GM23338 (cell line): Measurements from ENCODE around the gene TENT5C. TPM values are rescaled to one million over a fixed set of nuclear protein-coding genes. Genes with fewer than 3 reads are reported as not detected.

Experiments
- ATAC-seq: fragments of 200-7000 bp; cut with Tn5 transposase; 3 replicates; pipeline ENCODE4 v1.9.1; 2020
- DNase-seq: peaks from one replicate; pipeline ENCODE4 v3.0.0-alpha.2; 2015; ENCODE audit warnings: low spot score
- H2AFZ ChIP-seq: fragments of 200-600 bp; sonication (generic); 2 replicates; pipeline ENCODE4 v1.8.0; 2016; ENCODE audit warnings: antibody characterized with exemption, mild to moderate bottlenecking, moderate library complexity
- H3F3A ChIP-seq: fragments of 200-600 bp; sonication (generic); replicated peaks from 2 replicates; pipeline ENCODE4 v1.8.0; 2017; ENCODE audit warnings: antibody characterized with exemption, mixed run types, low read depth
- H3K27ac ChIP-seq: fragments of 200-600 bp; sonication (generic); 2 replicates; pipeline ENCODE4 v1.6.1; 2016; ENCODE audit warnings: low read depth
- H3K27me3 ChIP-seq: fragments of 200-600 bp; sonication (generic); 2 replicates; pipeline ENCODE4 v1.8.0; 2016; ENCODE audit warnings: mild to moderate bottlenecking, mixed run types, moderate library complexity; ENCODE audit not compliant: insufficient read depth
- H3K36me3 ChIP-seq: fragments of 200-600 bp; sonication (generic); 2 replicates; pipeline ENCODE4 v1.8.0; 2016; ENCODE audit warnings: mild to moderate bottlenecking; ENCODE audit not compliant: insufficient read depth
- H3K4me1 ChIP-seq: fragments of 200-600 bp; sonication (generic); 2 replicates; pipeline ENCODE4 v1.8.0; 2016; ENCODE audit warnings: mild to moderate bottlenecking, moderate library complexity; ENCODE audit not compliant: insufficient read depth
- H3K4me2 ChIP-seq: fragments of 200-600 bp; sonication (generic); 2 replicates; pipeline ENCODE4 v1.7.1; 2017; ENCODE audit warnings: mixed run types
- H3K4me3 ChIP-seq: fragments of 200-600 bp; sonication (generic); 2 replicates; pipeline ENCODE4 v1.6.1; 2016; ENCODE audit warnings: mixed run types
- H3K79me2 ChIP-seq: fragments of 200-600 bp; sonication (generic); replicated peaks from 2 replicates; pipeline ENCODE4 v1.8.0; 2017; ENCODE audit warnings: mild to moderate bottlenecking; ENCODE audit not compliant: insufficient read depth
- H3K9me2 ChIP-seq: fragments of 200-600 bp; sonication (generic); 2 replicates; pipeline ENCODE4 v1.8.0; 2017; ENCODE audit not compliant: insufficient read depth
- H4K20me1 ChIP-seq: fragments of 200-600 bp; sonication (generic); replicated peaks from 2 replicates; pipeline ENCODE4 v1.8.0; 2017; ENCODE audit warnings: mild to moderate bottlenecking; ENCODE audit not compliant: insufficient read depth
- H3K27ac Mint-ChIP-seq: 2 replicates; pipeline ENCODE4 v1.8.0; 2020; ENCODE audit warnings: inconsistent platforms, mild to moderate bottlenecking, moderate library complexity, mixed read lengths
- H3K27me3 Mint-ChIP-seq: 3 replicates; pipeline ENCODE4 v1.8.0; 2022; ENCODE audit warnings: low read depth, mild to moderate bottlenecking, moderate library complexity, mixed read lengths, inconsistent platforms; ENCODE audit not compliant: insufficient read depth, poor library complexity
- H3K36me3 Mint-ChIP-seq: 3 replicates; pipeline ENCODE4 v1.8.0; 2021; ENCODE audit warnings: low read depth, mild to moderate bottlenecking, inconsistent platforms, moderate library complexity, mixed read lengths
- H3K4me1 Mint-ChIP-seq: 3 replicates; pipeline ENCODE4 v1.8.0; 2020; ENCODE audit warnings: mild to moderate bottlenecking, inconsistent platforms, mixed read lengths
- H3K4me3 Mint-ChIP-seq: 3 replicates; pipeline ENCODE4 v1.8.0; 2021; ENCODE audit warnings: moderate library complexity, mild to moderate bottlenecking, inconsistent platforms, mixed read lengths
- H3K9me3 Mint-ChIP-seq: 3 replicates; pipeline ENCODE4 v1.8.0; 2020; ENCODE audit warnings: moderate library complexity, mild to moderate bottlenecking, inconsistent platforms, mixed read lengths
- CREB1 ChIP-seq: fragments of 250-450 bp; sonication (Bioruptor Pico); IDR thresholded peaks from 2 replicates; pipeline ENCODE4 v1.5.0; 2020; ENCODE audit warnings: low read depth, mild to moderate bottlenecking, moderate library complexity
- ETS1 ChIP-seq: IDR thresholded peaks from 2 replicates; pipeline ENCODE4 v1.6.1; 2016; ENCODE audit warnings: antibody characterized with exemption
- EZH2 ChIP-seq: fragments of 200-600 bp; sonication (generic); IDR thresholded peaks from one replicate; pipeline ENCODE4 v1.8.0; 2017; ENCODE audit warnings: antibody characterized with exemption, mild to moderate bottlenecking, low read depth; ENCODE audit not compliant: unreplicated experiment
- EZH2phosphoT487 ChIP-seq: fragments of 200-600 bp; sonication (generic); IDR thresholded peaks from one replicate; pipeline ENCODE4 v1.8.1; 2018; ENCODE audit warnings: antibody characterized with exemption; ENCODE audit not compliant: unreplicated experiment
- JUNB ChIP-seq: IDR thresholded peaks from one replicate; pipeline ENCODE4 v1.6.1; 2016; ENCODE audit warnings: antibody characterized with exemption; ENCODE audit not compliant: unreplicated experiment
- NANOG ChIP-seq: IDR thresholded peaks from 2 replicates; pipeline ENCODE4 v1.6.1; 2016; ENCODE audit warnings: antibody characterized with exemption, borderline replicate concordance
- POLR2AphosphoS5 ChIP-seq: IDR thresholded peaks from 2 replicates; pipeline ENCODE4 v1.6.1; 2016; ENCODE audit warnings: antibody characterized with exemption, low read depth
- STAT1 ChIP-seq: IDR thresholded peaks from one replicate; pipeline ENCODE4 v1.6.1; 2016; ENCODE audit warnings: antibody characterized with exemption; ENCODE audit not compliant: unreplicated experiment
- ZNF114 ChIP-seq: fragments of 250-450 bp; sonication (Bioruptor Pico); IDR thresholded peaks from 2 replicates; pipeline ENCODE4 v1.5.0; 2020; ENCODE audit warnings: mild to moderate bottlenecking, moderate library complexity
- ZNF331 ChIP-seq: fragments of 250-450 bp; sonication (Bioruptor Pico); IDR thresholded peaks from 2 replicates; pipeline ENCODE4 v1.5.0; 2020; ENCODE audit warnings: low read depth, mild to moderate bottlenecking, moderate library complexity
- polyA plus RNA-seq: library from polyadenylated mRNA; unstranded; fragments of >200 nt; fragmentation: Nextera tagmentation; extraction: Ambion mirVana; gene quantifications from 2 replicates; pipeline ENCODE4 v1.2.1, GENCODE V29; 2016
- total RNA-seq: library from RNA; depleted of rRNA; stranded (reverse); fragments of >200 nt; shearing (Covaris generic); gene quantifications from 2 replicates; pipeline ENCODE4 v1.2.3, GENCODE V29; 2014
- TF ChIP-seq, protein P1 (sequence below), 2 experiments: fragments of 200-600 bp in 1 of 2; sonication (generic) in 1 of 2; conservative IDR thresholded peaks; 2 replicates each; pipeline versions ENCODE4 v1.5.1 to v1.6.1; 2016 to 2017; ENCODE audit warnings: antibody characterized with exemption in 2 of 2, low read depth in 2 of 2, mild to moderate bottlenecking in 2 of 2, moderate library complexity in 1 of 2
- TF ChIP-seq, protein P2 (sequence below): fragments of 250-450 bp; sonication (Bioruptor Pico); IDR thresholded peaks from 2 replicates; pipeline ENCODE4 v1.5.0; 2020; ENCODE audit warnings: mild to moderate bottlenecking, moderate library complexity
- TF ChIP-seq, protein P3 (sequence below): IDR thresholded peaks from one replicate; pipeline ENCODE4 v1.6.1; 2018; ENCODE audit warnings: antibody characterized with exemption; ENCODE audit not compliant: unreplicated experiment

TENT5C gene
- total and polyA plus RNA-seq, 2 experiments from 2014 or later = 0.23 to 0.80 TPM

GRCh38 chr1:117633068-117633345 lies 27.2 kb downstream of the TENT5C start:
- Mint-ChIP-seq H3K27ac (no peak overlapping the region), H3K4me3 (no peak overlapping the region), H3K4me1 (peaks cover 24% of the 10 kb centered on the region), H3K27me3 (peaks cover 6% of the 10 kb centered on the region), H3K36me3 (no peaks in the 10 kb centered on the region), H3K9me3 (no peaks in the 10 kb centered on the region)
- Histone ChIP-seq H3K4me2 (peak overlapping the region; percentile 54; the same call in 1 of the 2 replicates), H3K36me3 (no peaks in the 10 kb centered on the region), H3K79me2 (no peaks in the 10 kb centered on the region), H2AFZ (peak overlapping the region; percentile 11), H3K27me3 (no peaks in the 10 kb centered on the region), H4K20me1 (no peaks in the 10 kb centered on the region), H3K27ac (no peak overlapping the region), H3K9me2 (0 out of 2 replicates have a peak, but pooled peaks cover 8% of the 10 kb centered on the region), H3K4me3 (no peak overlapping the region), H3F3A (no peaks in the 10 kb centered on the region), H3K4me1 (peaks cover 19% of the 10 kb centered on the region)
- DNase-seq = no peak
- TF ChIP-seq POLR2AphosphoS5 (no peak), STAT1 (no peak), CREB1 (no peak), ETS1 (no peak), NANOG (no peak), ZNF331 (CRISPR knock-in tag) (no peak), EZH2phosphoT487 (no peak), EZH2 (no peak), JUNB (no peak), ZNF114 (CRISPR knock-in tag) (no peak)
- TF ChIP-seq, protein P1, sequence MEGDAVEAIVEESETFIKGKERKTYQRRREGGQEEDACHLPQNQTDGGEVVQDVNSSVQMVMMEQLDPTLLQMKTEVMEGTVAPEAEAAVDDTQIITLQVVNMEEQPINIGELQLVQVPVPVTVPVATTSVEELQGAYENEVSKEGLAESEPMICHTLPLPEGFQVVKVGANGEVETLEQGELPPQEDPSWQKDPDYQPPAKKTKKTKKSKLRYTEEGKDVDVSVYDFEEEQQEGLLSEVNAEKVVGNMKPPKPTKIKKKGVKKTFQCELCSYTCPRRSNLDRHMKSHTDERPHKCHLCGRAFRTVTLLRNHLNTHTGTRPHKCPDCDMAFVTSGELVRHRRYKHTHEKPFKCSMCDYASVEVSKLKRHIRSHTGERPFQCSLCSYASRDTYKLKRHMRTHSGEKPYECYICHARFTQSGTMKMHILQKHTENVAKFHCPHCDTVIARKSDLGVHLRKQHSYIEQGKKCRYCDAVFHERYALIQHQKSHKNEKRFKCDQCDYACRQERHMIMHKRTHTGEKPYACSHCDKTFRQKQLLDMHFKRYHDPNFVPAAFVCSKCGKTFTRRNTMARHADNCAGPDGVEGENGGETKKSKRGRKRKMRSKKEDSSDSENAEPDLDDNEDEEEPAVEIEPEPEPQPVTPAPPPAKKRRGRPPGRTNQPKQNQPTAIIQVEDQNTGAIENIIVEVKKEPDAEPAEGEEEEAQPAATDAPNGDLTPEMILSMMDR (conservative IDR thresholded peaks at IDR 0.05; ENCODE audit: low read depth in 2 of 2) = no peak
- TF ChIP-seq, protein P2, sequence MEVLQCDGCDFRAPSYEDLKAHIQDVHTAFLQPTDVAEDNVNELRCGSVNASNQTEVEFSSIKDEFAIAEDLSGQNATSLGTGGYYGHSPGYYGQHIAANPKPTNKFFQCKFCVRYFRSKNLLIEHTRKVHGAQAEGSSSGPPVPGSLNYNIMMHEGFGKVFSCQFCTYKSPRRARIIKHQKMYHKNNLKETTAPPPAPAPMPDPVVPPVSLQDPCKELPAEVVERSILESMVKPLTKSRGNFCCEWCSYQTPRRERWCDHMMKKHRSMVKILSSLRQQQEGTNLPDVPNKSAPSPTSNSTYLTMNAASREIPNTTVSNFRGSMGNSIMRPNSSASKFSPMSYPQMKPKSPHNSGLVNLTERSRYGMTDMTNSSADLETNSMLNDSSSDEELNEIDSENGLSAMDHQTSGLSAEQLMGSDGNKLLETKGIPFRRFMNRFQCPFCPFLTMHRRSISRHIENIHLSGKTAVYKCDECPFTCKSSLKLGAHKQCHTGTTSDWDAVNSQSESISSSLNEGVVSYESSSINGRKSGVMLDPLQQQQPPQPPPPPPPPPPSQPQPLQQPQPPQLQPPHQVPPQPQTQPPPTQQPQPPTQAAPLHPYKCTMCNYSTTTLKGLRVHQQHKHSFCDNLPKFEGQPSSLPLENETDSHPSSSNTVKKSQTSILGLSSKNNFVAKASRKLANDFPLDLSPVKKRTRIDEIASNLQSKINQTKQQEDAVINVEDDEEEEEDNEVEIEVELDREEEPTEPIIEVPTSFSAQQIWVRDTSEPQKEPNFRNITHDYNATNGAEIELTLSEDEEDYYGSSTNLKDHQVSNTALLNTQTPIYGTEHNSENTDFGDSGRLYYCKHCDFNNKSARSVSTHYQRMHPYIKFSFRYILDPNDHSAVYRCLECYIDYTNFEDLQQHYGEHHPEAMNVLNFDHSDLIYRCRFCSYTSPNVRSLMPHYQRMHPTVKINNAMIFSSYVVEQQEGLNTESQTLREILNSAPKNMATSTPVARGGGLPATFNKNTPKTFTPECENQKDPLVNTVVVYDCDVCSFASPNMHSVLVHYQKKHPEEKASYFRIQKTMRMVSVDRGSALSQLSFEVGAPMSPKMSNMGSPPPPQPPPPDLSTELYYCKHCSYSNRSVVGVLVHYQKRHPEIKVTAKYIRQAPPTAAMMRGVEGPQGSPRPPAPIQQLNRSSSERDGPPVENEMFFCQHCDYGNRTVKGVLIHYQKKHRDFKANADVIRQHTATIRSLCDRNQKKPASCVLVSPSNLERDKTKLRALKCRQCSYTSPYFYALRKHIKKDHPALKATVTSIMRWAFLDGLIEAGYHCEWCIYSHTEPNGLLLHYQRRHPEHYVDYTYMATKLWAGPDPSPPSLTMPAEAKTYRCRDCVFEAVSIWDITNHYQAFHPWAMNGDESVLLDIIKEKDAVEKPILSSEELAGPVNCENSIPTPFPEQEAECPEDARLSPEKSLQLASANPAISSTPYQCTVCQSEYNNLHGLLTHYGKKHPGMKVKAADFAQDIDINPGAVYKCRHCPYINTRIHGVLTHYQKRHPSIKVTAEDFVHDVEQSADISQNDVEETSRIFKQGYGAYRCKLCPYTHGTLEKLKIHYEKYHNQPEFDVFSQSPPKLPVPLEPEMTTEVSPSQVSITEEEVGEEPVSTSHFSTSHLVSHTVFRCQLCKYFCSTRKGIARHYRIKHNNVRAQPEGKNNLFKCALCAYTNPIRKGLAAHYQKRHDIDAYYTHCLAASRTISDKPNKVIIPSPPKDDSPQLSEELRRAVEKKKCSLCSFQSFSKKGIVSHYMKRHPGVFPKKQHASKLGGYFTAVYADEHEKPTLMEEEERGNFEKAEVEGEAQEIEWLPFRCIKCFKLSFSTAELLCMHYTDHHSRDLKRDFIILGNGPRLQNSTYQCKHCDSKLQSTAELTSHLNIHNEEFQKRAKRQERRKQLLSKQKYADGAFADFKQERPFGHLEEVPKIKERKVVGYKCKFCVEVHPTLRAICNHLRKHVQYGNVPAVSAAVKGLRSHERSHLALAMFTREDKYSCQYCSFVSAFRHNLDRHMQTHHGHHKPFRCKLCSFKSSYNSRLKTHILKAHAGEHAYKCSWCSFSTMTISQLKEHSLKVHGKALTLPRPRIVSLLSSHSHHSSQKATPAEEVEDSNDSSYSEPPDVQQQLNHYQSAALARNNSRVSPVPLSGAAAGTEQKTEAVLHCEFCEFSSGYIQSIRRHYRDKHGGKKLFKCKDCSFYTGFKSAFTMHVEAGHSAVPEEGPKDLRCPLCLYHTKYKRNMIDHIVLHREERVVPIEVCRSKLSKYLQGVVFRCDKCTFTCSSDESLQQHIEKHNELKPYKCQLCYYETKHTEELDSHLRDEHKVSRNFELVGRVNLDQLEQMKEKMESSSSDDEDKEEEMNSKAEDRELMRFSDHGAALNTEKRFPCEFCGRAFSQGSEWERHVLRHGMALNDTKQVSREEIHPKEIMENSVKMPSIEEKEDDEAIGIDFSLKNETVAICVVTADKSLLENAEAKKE (CRISPR knock-in tag) = no peak
- TF ChIP-seq, protein P3, sequence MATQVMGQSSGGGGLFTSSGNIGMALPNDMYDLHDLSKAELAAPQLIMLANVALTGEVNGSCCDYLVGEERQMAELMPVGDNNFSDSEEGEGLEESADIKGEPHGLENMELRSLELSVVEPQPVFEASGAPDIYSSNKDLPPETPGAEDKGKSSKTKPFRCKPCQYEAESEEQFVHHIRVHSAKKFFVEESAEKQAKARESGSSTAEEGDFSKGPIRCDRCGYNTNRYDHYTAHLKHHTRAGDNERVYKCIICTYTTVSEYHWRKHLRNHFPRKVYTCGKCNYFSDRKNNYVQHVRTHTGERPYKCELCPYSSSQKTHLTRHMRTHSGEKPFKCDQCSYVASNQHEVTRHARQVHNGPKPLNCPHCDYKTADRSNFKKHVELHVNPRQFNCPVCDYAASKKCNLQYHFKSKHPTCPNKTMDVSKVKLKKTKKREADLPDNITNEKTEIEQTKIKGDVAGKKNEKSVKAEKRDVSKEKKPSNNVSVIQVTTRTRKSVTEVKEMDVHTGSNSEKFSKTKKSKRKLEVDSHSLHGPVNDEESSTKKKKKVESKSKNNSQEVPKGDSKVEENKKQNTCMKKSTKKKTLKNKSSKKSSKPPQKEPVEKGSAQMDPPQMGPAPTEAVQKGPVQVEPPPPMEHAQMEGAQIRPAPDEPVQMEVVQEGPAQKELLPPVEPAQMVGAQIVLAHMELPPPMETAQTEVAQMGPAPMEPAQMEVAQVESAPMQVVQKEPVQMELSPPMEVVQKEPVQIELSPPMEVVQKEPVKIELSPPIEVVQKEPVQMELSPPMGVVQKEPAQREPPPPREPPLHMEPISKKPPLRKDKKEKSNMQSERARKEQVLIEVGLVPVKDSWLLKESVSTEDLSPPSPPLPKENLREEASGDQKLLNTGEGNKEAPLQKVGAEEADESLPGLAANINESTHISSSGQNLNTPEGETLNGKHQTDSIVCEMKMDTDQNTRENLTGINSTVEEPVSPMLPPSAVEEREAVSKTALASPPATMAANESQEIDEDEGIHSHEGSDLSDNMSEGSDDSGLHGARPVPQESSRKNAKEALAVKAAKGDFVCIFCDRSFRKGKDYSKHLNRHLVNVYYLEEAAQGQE = no peak
- ATAC-seq = peak; percentile 44
